LoVo (cell line): ENCODE results near the gene SLIT1.

ENCODE experiments used
- DNase-seq: peaks from one replicate; pipeline ENCODE4 v3.0.0-alpha.2; 2016; ENCODE audit warnings: low spot score

The SLIT1 gene

DNA sequence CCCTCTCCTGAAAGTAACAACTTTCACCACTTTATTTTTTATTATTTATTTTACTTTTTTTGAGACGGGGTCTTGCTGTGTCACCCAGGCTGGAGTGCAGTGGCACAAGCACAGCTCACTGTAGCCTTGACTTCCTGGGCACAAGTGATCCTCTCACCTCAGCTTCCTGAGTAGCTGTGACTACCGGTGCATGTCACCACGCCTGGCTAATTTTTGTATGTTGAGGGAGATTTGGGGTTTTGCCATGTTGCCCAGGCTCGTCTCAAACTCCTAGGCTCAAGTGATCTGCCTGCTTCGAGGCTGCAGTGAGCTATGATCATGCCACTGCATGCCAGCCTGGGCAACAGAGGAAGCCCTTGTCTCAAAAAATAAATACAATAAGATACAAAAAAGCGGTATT, 14.9 kb upstream of the SLIT1 start:
- no peak for DNase-seq

GRCh38 chr10:97199152-97199551, 13.4 kb upstream of the SLIT1 start:
- no peak for DNase-seq

DNA sequence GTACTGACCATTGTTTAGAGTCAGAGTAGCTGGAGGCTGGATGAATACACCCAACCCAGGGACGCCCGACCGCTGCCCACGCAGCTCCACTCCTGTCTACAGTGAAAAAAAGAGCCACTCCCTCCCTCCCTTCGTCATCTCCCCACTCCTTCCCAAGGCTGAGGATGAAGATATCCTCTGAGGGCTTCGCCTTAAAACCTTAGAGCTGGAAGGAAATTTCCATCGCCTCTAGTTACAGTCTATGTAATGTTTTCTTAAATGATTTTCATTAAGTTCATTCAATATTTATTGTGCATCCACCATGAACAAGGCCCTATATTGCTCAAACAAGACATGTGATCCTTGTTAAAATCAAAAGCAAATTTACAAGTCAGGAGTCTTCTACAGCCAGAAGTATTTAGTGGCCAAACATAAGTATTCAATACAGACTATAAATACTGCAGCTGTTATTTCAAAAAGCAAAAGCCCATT, 11.3 kb upstream of the SLIT1 start:
- no peak for DNase-seq

DNA sequence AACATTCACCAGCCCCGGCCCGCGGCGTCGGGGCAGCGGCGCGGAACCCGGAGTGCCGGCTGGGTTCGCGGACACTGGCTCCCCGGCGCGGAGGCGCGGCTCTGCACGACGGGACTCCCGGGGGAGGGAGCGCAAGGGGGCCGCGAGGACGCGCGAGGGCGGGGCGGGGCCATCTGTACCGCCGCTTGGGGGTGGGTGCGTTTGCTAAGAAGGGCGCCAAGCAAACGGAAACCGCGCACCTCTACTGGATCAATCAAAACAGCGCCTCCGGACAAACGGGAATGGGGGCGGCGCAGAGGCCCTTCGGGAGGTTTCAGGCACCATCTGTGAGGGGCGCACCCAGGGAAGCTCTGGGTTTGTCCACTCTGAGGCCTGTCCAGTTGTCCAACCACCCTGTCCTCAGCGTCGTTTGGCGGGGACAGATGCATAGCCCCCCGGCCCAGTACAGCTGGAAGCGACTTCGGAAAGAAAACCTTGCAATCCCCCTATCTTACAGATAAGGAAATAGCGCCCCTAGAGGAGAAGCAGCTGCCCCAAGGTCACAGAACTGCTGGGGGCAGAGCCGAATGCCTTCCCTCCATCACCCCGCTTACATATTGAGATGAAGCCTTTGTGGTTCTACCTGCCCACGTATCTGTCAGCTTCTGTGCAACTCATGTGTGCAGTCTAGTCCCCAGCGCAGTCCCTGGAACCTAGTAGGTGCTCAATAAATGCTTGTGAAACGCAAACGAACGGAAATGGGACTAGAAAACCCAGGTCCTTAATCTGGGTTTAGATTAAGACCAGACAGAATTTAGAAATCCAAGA, 10.7 kb upstream of the SLIT1 start:
- peak; percentile 78 for DNase-seq

GRCh38 chr10:97195706-97196222, 10.0 kb upstream of the SLIT1 start:
- DNase-seq = no peak

DNA sequence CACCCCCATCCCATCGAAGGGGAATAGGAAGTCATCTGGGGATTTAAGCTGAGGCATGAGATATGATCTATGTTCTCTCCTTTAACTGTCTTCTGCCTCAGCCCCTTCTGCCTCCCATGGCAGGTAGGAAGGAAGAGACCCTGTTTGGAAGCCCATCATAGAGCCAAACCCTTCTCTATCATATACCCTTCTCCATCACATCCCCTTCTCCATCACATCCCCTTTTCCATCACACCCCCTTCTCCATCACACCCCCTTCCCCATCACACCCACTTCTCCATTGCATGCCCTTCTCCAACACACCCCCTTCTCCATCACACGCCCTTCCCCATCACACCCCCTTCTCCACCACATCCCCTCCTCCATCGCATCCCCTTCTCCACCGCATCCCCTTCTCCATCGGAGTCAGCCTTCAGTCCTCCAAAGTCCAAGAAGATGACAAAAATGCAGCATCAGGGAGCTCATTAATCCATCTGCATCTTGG, 7.2 kb upstream of the SLIT1 start:
- no peak for DNase-seq

- DNase-seq = no peak
Observed at GRCh38 chr10:97190450-97190849, 4.7 kb upstream of the SLIT1 start.

DNA sequence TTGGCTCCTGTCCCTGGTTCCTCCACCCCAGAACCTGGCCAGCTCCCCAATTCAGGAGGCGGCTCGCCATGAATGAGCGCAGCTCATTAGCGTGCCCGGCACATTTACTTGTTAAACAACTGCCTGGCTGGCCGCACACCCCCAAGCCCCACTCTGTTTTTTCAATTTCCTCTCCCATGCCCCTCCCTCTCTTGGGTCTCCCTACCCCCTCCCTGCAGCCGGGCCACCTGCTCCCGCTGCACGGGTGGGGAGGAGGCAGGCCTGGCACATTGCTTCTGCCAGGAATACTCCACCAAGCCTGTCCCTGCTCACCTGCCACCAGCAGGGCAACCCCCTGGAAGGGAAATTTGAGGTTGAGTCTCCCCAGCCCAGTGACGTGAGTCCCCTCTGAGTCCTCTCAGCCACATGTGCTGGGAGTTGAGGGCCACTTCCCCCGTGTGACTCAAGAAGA, 2.5 kb upstream of the SLIT1 start:
- no peak for DNase-seq

GRCh38 chr10:97186911-97187310, 1.2 kb upstream of the SLIT1 start:
- no peak for DNase-seq

DNA sequence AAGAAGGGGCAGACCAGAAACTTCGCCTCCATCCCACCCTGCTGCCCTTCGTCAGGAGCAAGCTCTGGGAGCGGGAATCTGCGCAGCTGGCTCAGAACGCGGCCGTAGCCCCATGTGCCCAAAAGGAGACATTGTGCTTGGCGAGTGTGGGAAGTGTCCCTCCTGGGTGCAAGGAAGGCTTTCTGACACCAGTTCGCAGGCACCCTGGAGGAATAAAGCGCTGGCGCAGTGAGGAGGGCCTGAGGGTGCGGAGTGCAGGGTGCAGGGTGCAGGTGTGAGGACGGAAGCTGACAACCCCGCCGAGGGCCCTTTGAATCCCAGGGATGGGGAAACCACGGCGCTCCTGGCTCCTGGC, 811 bp downstream of the SLIT1 start:
- no peak for DNase-seq

DNA sequence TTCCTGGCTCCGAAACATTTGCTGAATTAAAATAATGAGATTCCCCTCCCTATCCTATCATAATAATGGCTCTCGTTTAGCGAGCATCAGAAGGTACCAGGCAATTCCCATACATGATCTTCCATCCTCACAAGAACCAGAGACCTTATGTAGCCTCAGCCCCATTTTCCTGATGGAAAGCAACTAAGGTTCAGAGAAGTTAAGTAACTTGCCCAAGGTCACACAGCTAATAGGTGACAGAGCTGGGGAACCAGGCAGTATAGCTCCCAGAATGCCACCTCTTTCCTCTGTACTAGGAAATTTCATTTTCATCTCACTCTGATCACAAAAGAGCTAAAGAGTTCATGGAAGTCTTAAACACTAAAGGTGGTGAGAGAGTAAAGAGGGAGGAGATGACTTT, 2.4 kb downstream of the SLIT1 start:
- DNase-seq = no peak

DNA sequence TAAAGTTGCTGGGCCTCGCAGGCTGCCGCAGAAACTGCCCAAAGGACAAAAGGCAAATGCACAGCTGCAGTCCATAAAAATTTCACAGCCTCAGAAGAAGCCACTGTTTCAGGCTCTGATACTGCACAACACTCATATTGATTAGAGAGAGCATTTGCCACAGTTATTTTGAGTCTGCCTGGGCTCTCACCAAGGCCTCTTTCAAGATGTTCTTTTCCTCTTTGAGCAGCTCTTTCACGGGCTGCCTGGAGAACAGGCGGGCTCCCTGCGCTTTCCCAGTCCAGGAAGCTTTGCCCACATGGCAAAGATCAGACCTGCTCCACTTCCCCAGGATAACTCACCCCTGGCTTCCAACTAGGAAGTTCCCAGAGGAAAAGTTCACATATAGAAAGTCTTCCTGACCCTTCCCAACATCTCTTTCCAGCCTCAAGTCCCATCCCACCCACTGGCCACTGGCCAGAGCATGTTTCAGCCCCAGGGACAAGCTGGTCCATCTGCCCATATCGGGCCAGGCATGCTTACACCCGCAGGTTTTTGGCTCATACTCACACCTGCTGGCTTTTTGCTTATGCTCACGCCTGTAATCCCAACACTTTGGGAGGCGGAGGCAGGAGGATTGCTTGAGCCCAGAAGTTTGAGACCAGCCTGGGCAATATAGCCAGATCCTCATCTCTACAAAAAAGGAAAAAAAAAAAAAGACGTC, 3.3 kb downstream of the SLIT1 start:
- DNase-seq = no peak

- no peak for DNase-seq
Observed at GRCh38 chr10:97180986-97181385, 4.8 kb downstream of the SLIT1 start.

- DNase-seq = no peak
Observed at GRCh38 chr10:97180363-97180755, 5.4 kb downstream of the SLIT1 start.

- no peak for DNase-seq
Observed at GRCh38 chr10:97179731-97180362, 5.9 kb downstream of the SLIT1 start.

GRCh38 chr10:97179311-97179710, 6.4 kb downstream of the SLIT1 start:
- DNase-seq = no peak

GRCh38 chr10:97178074-97178473, 7.7 kb downstream of the SLIT1 start:
- no peak for DNase-seq

DNA sequence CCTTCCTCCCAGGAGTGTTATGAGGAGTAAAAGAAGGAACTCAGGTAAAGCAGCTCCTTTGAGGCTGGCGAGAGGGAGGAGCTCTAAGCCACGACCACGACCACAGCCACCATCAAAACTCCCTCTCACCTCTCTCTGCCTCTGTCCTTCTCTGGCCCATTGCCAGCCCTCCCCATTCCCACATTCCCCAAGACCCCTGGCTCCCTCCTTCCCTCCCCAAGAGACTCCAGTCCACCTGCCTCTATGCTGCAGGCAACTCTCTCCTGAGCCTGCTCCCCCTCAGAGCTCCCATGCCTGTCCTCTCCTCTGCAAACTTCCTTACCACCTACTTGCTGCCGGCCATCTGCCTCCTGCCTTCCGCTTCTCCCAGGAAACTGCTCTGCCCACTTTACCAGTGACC, 9.5 kb downstream of the SLIT1 start:
- no peak for DNase-seq

GRCh38 chr10:97175586-97175985, 10.2 kb downstream of the SLIT1 start:
- no peak for DNase-seq

GRCh38 chr10:97174941-97175340, 10.8 kb downstream of the SLIT1 start:
- no peak for DNase-seq

- DNase-seq = no peak
Observed at GRCh38 chr10:97174276-97174775, 11.4 kb downstream of the SLIT1 start.

DNA sequence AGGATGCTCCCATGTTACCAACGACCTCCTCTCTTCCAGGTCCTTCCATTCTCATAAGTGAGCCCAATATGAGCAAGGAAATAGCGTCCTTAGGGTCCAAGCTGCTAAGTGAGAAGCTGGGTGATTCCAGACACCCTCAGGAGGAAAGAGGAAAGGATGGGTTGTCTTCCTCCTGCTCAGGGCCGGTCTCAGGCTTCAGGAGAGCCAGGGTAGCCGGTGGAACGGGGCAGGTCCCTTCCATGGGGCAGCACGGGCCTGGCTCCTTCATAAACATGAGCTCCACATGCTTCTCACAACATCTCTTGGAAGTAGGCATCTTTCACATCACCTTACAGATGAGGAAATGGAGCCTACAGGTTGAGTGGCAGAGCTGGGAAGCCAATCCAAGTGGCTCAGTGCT, 12.7 kb downstream of the SLIT1 start:
- DNase-seq = no peak

- DNase-seq = no peak
Observed at GRCh38 chr10:97171001-97171400, 14.8 kb downstream of the SLIT1 start.
